GM12891 (cell line): ENCODE results near the gene ATP5MC2.
"Not testable (repeated sequence)": the region's sequence is repeated elsewhere in the genome, so short reads cannot be mapped to it uniquely, and the experiment has no call there.

Experiments used
- DNase-seq: peaks from one replicate; pipeline ENCODE4 v3.0.0; 2011; ENCODE audit warnings: low spot score; ENCODE audit not compliant: insufficient read length
- FAIRE-seq: peaks from 2 replicates; lab custom pipeline; 2011; peaks lifted over from hg19 to GRCh38; lab: Jason Lieb, UNC
- PAX5 ChIP-seq: IDR thresholded peaks from 2 replicates; pipeline ENCODE4 v1.6.1; 2011; ENCODE audit warnings: low read length, moderate library complexity, mild to moderate bottlenecking; ENCODE audit not compliant: insufficient read depth, severe bottlenecking
- POLR2A ChIP-seq: IDR thresholded peaks from 2 replicates; pipeline ENCODE4 v1.6.1; 2011; ENCODE audit warnings: low read depth, low read length, control low read depth
- POLR2AphosphoS5 ChIP-seq: IDR thresholded peaks from 2 replicates; pipeline ENCODE4 v1.6.1; 2011; ENCODE audit warnings: low read depth, low read length, control low read depth
- POU2F2 ChIP-seq: IDR thresholded peaks from 2 replicates; pipeline ENCODE4 v1.6.1; 2011; ENCODE audit warnings: low read depth, mild to moderate bottlenecking, control low read depth, low read length, moderate library complexity
- SPI1 ChIP-seq: IDR thresholded peaks from 2 replicates; pipeline ENCODE4 v1.6.1; 2011; ENCODE audit warnings: low read depth, low read length, control low read depth
- TAF1 ChIP-seq: IDR thresholded peaks from 2 replicates; pipeline ENCODE4 v1.6.1; 2011; ENCODE audit warnings: low read depth, low read length, control low read depth

Gene ATP5MC2

DNA sequence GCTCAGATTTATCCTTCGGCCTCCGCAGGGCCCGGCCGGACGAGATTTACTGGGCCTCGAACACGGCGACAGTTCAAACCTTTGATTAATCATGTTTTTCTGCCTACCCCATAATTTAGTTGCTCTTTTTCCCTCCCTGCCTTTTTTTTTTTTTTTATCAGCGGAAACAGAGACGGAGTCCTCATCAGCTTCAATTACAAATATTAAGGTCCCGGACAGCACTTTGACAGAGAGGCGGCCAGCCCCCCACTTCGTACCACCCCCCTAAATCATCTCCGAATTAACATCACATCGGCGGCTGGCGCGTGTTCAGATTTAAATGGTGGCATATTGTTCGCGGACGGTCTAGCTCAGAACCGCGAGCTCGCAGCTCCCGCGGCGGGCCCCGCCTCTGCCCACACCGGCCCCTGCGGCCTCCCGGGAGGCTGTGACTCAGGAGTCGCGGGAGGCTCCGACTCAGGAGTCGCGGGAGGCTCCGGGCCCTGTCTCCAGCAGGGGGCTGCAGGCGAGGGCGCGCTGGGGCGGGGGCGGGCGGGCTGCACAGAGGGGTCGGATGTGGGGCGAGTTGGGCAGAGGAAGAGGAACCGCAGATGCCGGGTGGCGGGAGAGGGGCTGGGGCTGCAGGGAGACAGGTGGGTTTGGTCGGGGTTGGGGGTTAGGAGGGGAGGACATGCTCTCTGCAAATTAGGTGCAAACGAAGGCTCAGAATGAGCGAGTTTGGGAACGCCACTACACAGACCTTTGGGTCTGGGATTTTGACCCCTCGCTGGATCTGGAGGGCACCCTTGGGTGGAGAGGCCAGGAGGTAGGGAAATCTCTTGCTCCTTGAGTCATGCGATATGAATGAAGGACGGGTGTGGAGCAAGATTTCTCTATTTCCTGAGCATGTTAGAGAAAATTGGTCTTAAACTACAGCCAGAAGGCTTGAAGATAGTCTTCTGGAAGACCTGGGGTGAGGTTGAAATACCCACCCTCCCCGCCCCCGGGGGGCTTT lies 19.6 kb upstream of the ATP5MC2 start:
- no peak for DNase-seq
- FAIRE-seq, result no peak
- TF ChIP-seq SPI1, result no peak
- no peak for TF ChIP-seq POU2F2
- TF ChIP-seq POLR2A, result no peak
- no peak for TF ChIP-seq POLR2AphosphoS5
- TF ChIP-seq TAF1, result no peak
- no peak for TF ChIP-seq PAX5

DNA sequence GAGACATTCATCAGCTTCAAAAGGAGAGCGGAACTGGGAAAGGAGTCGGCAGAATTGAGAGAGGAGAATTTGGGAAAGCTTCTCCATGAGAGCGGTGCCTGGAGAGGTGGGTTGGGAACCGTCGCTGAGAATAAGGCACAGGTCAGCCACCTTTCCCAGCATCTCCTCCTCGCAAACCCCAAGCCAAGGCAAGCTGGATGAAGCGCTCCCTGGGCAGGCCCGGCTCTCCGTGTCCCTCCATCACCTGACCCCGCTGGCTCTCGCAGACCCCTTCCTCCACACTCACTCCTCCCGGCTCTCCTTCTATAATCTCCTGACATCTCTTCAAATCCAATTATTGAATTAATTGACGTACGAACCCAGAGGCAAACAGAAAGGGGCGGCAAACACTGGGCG lies 18.9 kb upstream of the ATP5MC2 start:
- no peak for DNase-seq
- no peak for FAIRE-seq
- TF ChIP-seq POLR2AphosphoS5 (no peak), POLR2A (no peak), POU2F2 (no peak), SPI1 (no peak), PAX5 (no peak), TAF1 (no peak)

DNA sequence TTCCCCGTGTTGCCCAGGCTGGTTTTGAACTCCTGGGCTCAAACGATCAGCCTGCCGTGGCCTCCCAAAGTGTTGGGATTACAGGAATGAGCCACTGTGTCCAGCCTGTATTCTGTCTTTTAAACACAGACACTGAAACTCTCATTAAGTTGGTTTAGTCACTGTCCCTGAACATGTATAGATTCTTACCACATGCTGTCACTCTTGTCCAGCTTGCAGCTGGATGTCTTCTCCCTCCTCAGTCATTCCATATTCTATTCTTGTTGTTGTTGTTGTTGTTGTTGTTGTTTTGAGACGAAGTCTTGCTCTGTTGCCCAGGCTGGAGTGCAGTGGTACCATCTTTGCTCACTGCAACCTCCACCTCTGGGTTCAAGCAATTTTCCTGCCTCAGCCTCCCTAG lies 12.3 kb upstream of the ATP5MC2 start:
- FAIRE-seq (no peak), DNase-seq (no peak)

GRCh38 chr12:53686436-53686835 lies 10.6 kb upstream of the ATP5MC2 start:
- DNase-seq (no peak), FAIRE-seq (no peak)
- TF ChIP-seq TAF1 (no peak), POLR2A (no peak), SPI1 (no peak), POU2F2 (no peak), PAX5 (no peak), POLR2AphosphoS5 (no peak)

More for the DNA sequence above, 12.3 kb upstream of the ATP5MC2 start:
- TF ChIP-seq PAX5, result no peak
- TF ChIP-seq POLR2AphosphoS5, result no peak
- TF ChIP-seq POLR2A, result no peak
- TF ChIP-seq TAF1, result no peak
- no peak for TF ChIP-seq POU2F2
- TF ChIP-seq SPI1, result no peak

DNA sequence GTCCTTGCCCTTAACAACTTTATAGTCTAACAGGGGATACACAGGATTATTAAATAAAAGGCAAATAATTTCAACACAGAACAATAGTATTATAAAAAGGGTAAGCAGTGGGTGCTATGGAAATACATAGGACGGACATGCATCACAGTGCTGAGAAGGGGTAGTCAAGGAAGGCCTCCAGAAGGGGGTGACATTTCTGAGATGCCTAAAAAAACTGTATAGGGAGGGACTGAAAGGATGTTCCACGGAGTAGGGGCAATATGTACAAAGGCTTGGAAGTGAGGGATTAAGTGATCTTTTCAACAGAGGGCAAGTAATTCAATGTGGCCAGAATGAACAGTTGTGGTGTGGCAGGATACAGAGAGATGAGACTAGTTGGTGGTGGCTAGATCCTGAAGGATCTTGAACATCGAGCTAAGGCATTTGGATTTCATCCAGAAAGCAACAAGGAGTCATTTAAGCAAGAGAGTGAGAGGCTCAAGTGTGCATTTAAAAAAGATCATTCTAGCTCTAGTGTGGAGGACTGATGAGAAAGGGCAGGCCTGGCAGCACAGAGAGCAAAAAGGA lies 8.9 kb upstream of the ATP5MC2 start:
- FAIRE-seq, result no peak
- TF ChIP-seq PAX5, result no peak
- TF ChIP-seq POLR2AphosphoS5, result no peak
- no peak for TF ChIP-seq TAF1
- no peak for TF ChIP-seq POLR2A
- no peak for TF ChIP-seq POU2F2
- no peak for TF ChIP-seq SPI1
- DNase-seq, result no peak

DNA sequence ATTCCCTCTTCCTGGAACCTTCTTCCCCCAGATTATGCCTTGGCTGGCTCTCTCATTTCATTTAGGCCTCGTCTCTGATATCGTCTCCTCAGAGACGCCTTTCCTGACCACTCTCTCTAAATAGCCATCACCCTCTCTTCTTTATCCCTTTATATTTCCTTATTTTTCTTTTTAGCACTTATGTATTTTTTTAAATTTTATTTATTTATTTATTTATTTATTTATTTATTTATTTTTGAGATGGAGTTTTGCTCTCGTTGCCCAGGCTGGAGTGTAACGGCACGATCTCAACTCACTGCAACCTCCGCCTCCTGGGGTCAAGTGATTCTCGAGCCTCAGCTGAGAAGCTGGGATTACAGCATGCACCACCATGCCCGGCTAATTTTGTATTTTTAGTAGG lies 8.1 kb upstream of the ATP5MC2 start:
- FAIRE-seq (no peak), DNase-seq (no peak)
- TF ChIP-seq SPI1, result no peak
- no peak for TF ChIP-seq PAX5
- TF ChIP-seq POLR2AphosphoS5, result no peak
- TF ChIP-seq POU2F2, result no peak
- no peak for TF ChIP-seq TAF1
- TF ChIP-seq POLR2A, result no peak

DNA sequence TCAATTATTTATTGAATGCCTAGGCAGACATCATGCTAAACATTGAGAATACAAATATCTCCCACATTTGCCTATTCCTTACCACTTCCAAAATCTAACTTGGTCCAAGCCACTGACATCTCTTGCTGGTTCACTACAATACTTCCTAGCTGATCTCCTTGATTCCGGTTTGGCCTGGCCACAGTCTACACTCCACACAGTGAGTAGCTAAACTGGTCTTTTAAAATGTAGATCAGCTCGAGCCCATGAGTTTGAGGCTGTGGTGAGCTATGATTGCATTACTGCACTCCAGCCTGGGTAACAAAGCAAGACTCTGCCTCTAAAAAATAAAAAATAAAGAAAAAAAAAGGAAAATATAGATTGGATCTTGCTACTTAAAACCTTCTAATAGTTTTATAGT lies 7.6 kb upstream of the ATP5MC2 start:
- DNase-seq (no peak), FAIRE-seq (no peak)
- no peak for TF ChIP-seq SPI1
- no peak for TF ChIP-seq POLR2AphosphoS5
- no peak for TF ChIP-seq PAX5
- no peak for TF ChIP-seq TAF1
- TF ChIP-seq POU2F2, result no peak
- no peak for TF ChIP-seq POLR2A

DNA sequence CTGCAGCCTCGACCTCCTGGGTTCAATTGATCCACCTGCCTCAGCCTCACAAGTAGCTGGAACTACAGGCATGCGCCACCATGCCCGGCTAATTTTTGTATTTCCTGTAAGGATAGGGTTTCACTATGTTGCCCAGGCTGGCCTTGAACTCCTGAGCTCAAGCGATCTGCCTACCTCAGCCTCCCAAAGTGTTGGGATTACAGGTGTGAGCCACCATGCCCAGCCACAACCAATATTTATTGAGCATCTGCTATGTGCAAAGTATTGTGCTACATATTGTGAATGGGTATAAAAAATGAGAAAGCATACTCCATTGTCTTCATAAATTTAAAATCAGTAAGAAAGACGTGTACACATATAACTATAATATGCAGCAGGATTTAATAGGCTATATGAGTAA lies 4.2 kb upstream of the ATP5MC2 start:
- not testable (repeated sequence) for DNase-seq, FAIRE-seq

DNA sequence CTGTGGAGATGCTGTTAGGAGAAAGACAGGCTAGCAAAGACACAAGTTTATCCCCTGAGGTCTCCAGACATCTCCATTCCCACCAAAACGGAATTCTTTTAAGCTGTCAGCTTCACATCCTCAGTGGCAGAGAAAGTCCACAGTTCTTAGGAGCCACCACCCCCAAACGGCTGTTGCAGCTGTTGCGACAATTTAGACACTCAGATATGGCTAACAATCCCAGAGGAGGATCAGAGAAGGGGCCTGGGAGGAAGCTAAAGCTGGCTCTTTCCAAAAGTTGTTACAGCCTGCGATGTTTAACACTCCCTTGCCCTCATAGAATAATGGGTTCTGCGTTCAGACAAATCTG lies 1.9 kb upstream of the ATP5MC2 start:
- DNase-seq (no peak), FAIRE-seq (no peak)
- no peak for TF ChIP-seq TAF1
- TF ChIP-seq POLR2A, result no peak
- no peak for TF ChIP-seq POU2F2
- no peak for TF ChIP-seq POLR2AphosphoS5
- TF ChIP-seq SPI1, result no peak
